SK-N-SH treated with all-trans-retinoic acid at 6 μM for 48 hours (cell line): ENCODE data around the gene DYSF.

Source experiments
- ATAC-seq: fragments of 200-7000 bp; cut with Tn5 transposase; 3 replicates; pipeline ENCODE4 v1.9.1; 2020; ENCODE audit warnings: mild to moderate bottlenecking, moderate library complexity
- ARNTL ChIP-seq: fragments of 450-650 bp; formaldehyde crosslinking; IDR thresholded peaks from 2 replicates; pipeline ENCODE4 v1.5.0; 2020; ENCODE audit warnings: low read depth, mild to moderate bottlenecking, moderate library complexity, borderline replicate concordance
- BACH2 ChIP-seq: fragments of 250-450 bp; sonication (Bioruptor Pico); IDR thresholded peaks from 2 replicates; pipeline ENCODE4 v1.9.0; 2021; ENCODE audit warnings: mild to moderate bottlenecking, borderline replicate concordance
- CSDC2 ChIP-seq: fragments of 250-450 bp; sonication (Bioruptor Pico); IDR thresholded peaks from 2 replicates; pipeline ENCODE4 v1.5.0; 2020; ENCODE audit warnings: mild to moderate bottlenecking, moderate library complexity
- CSRNP3 ChIP-seq: fragments of 250-450 bp; sonication (Bioruptor Pico); IDR thresholded peaks from 2 replicates; pipeline ENCODE4 v1.5.1; 2021; ENCODE audit warnings: mild to moderate bottlenecking, moderate library complexity
- ESRRG ChIP-seq: fragments of 250-450 bp; sonication (Bioruptor Pico); IDR thresholded peaks from 2 replicates; pipeline ENCODE4 v1.6.1; 2021; ENCODE audit warnings: mild to moderate bottlenecking
- GLIS3 ChIP-seq: fragments of 250-450 bp; sonication (Bioruptor Pico); IDR thresholded peaks from 2 replicates; pipeline ENCODE4 v1.5.0; 2020; ENCODE audit warnings: mild to moderate bottlenecking, moderate library complexity
- ISL1 ChIP-seq: fragments of 250-450 bp; sonication (Bioruptor Pico); IDR thresholded peaks from 2 replicates; pipeline ENCODE4 v2.1.2; 2022; ENCODE audit warnings: mild to moderate bottlenecking, moderate library complexity
- PATZ1 ChIP-seq: fragments of 250-450 bp; sonication (Bioruptor Pico); IDR thresholded peaks from 2 replicates; pipeline ENCODE4 v1.8.0; 2020; ENCODE audit warnings: mild to moderate bottlenecking, moderate library complexity, borderline replicate concordance
- PPARA ChIP-seq: fragments of 250-450 bp; sonication (Bioruptor Pico); IDR thresholded peaks from 2 replicates; pipeline ENCODE4 v1.5.0; 2020; ENCODE audit warnings: mild to moderate bottlenecking, borderline replicate concordance
- SNAI2 ChIP-seq: fragments of 250-450 bp; sonication (Bioruptor Pico); IDR thresholded peaks from 2 replicates; pipeline ENCODE4 v1.5.0; 2020; ENCODE audit warnings: mild to moderate bottlenecking, moderate library complexity
- TCF4 ChIP-seq: fragments of 250-450 bp; sonication (Bioruptor Pico); IDR thresholded peaks from 2 replicates; pipeline ENCODE4 v1.8.0; 2021; ENCODE audit warnings: mild to moderate bottlenecking, moderate library complexity, borderline replicate concordance
- TOX ChIP-seq: fragments of 250-450 bp; sonication (Bioruptor Pico); IDR thresholded peaks from 2 replicates; pipeline ENCODE4 v1.8.0; 2021; ENCODE audit warnings: mild to moderate bottlenecking, moderate library complexity, borderline replicate concordance
- ZC3H10 ChIP-seq: fragments of 250-450 bp; sonication (Bioruptor Pico); IDR thresholded peaks from 2 replicates; pipeline ENCODE4 v1.5.1; 2021; ENCODE audit warnings: mild to moderate bottlenecking, moderate library complexity
- ZFP3 ChIP-seq: fragments of 250-450 bp; sonication (Bioruptor Pico); IDR thresholded peaks from 2 replicates; pipeline ENCODE4 v1.5.0; 2020; ENCODE audit warnings: mild to moderate bottlenecking, moderate library complexity
- ZNF565 ChIP-seq: fragments of 450-650 bp; formaldehyde crosslinking; conservative IDR thresholded peaks from 2 replicates; pipeline ENCODE4 v1.5.0; 2020; ENCODE audit warnings: low read depth, mild to moderate bottlenecking, moderate library complexity
- ZNF70 ChIP-seq: fragments of 450-650 bp; formaldehyde crosslinking; IDR thresholded peaks from 2 replicates; pipeline ENCODE4 v1.5.0; 2020; ENCODE audit warnings: mild to moderate bottlenecking, moderate library complexity
- ZNF8 ChIP-seq: fragments of 450-650 bp; formaldehyde crosslinking; IDR thresholded peaks from 2 replicates; pipeline ENCODE4 v1.5.0; 2020; ENCODE audit warnings: mild to moderate bottlenecking, moderate library complexity
- TF ChIP-seq, protein P1 (sequence below): fragments of 250-450 bp; sonication (Bioruptor Pico); IDR thresholded peaks from 2 replicates; pipeline ENCODE4 v1.8.0; 2021; ENCODE audit warnings: low read depth, mild to moderate bottlenecking, moderate library complexity, borderline replicate concordance
- TF ChIP-seq, protein P2 (sequence below): fragments of 250-450 bp; sonication (Bioruptor Pico); IDR thresholded peaks from 2 replicates; pipeline ENCODE4 v1.5.0; 2020; ENCODE audit warnings: mild to moderate bottlenecking, moderate library complexity
- TF ChIP-seq, protein P3 (sequence below): fragments of 250-450 bp; sonication (Bioruptor Pico); IDR thresholded peaks from 2 replicates; pipeline ENCODE4 v1.5.1; 2020; ENCODE audit warnings: low read depth, mild to moderate bottlenecking, moderate library complexity

Gene DYSF

DNA sequence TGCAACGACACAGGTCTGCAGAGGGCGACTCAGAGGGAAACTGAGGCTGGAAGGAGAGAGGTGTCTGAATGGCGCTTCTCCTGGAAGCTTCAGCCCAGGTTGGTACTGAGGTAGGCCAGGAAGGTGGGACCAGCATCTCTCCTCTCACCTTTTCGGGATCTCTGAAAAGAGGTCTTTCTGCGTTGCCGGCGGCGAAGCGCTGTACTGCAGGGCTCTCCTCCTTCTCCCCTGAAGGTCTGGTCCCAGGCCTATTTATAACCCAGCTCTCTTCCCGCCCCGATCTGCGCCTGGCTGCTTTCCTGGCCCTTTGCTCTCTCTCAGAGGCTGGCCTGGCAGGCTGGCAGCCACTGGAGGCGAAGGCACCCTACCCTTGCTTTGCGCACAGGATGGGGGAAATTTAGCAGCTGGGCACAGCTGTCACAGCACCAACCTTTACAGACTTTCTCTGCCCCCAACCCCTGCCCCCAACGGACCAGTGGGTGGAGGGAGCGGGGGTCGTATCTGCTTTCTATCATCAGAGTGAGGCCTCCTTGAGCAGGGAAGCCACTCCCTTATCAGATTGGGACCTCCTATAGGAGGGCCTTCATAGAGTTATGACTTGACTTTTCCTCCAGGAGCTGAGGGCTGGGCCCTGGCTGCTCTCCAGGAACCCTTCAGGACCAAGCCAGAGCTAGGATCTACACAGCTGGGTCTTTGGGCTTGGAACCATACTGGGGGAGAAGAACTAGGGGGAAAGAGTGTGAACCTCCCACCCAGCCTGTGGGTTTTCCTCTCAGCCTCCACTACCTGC lies 1.1 kb downstream of the DYSF start (continued):
- TF ChIP-seq CSRNP3 (CRISPR knock-in tag), result no peak

DNA sequence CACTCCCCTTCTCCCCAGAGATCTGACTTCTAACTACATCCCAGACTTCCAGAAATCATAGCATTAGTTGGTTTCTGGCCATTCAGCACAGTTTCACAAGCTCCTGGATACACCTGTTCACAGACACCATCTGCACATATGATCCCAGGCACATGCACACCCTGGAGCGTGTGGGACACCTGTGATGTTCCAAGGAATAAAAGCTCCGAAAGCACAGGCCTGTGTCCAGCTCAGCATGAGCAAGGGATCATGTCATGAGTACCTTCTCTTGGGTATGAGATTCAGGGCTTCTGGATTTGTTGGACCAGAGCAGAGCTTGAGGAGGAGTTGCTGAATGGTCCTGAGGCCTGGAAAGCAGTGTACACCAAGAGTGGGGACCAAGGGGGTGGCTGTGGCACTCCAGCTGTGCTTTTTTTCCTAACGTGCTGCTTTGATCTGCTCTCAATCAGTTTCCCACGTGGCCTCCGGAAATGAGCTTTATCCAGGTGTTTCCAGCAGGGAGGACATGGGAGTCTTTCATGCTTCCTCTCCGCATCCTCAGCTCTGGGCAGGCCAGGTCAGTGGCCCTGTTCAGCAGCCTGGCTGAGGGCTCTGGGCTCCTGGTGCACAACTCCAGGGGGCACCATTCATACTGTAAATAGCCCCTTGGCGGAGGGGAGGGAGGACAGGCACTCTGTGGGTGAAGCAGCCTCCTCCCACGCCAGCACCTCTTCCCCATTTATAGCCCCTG lies 1.8 kb downstream of the DYSF start:
- TF ChIP-seq ZC3H10 (CRISPR knock-in tag) (no peak), PATZ1 (CRISPR knock-in tag) (no peak), TOX (no peak), ZNF70 (CRISPR knock-in tag) (no peak), CSDC2 (CRISPR knock-in tag) (no peak), ZFP3 (CRISPR knock-in tag) (no peak), ESRRG (CRISPR knock-in tag) (no peak), ARNTL (CRISPR knock-in tag) (no peak), CSRNP3 (CRISPR knock-in tag) (no peak), ZNF8 (no peak), GLIS3 (CRISPR knock-in tag) (no peak), TCF4 (no peak), SNAI2 (CRISPR knock-in tag) (no peak), BACH2 (CRISPR knock-in tag) (no peak), ZNF565 (CRISPR knock-in tag) (no peak), PPARA (CRISPR knock-in tag) (no peak), ISL1 (CRISPR knock-in tag) (no peak)
- TF ChIP-seq, protein P1, sequence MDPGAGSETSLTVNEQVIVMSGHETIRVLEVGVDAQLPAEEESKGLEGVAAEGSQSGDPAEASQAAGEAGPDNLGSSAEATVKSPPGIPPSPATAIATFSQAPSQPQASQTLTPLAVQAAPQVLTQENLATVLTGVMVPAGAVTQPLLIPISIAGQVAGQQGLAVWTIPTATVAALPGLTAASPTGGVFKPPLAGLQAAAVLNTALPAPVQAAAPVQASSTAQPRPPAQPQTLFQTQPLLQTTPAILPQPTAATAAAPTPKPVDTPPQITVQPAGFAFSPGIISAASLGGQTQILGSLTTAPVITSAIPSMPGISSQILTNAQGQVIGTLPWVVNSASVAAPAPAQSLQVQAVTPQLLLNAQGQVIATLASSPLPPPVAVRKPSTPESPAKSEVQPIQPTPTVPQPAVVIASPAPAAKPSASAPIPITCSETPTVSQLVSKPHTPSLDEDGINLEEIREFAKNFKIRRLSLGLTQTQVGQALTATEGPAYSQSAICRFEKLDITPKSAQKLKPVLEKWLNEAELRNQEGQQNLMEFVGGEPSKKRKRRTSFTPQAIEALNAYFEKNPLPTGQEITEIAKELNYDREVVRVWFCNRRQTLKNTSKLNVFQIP (CRISPR knock-in tag), result no peak
- TF ChIP-seq, protein P2, sequence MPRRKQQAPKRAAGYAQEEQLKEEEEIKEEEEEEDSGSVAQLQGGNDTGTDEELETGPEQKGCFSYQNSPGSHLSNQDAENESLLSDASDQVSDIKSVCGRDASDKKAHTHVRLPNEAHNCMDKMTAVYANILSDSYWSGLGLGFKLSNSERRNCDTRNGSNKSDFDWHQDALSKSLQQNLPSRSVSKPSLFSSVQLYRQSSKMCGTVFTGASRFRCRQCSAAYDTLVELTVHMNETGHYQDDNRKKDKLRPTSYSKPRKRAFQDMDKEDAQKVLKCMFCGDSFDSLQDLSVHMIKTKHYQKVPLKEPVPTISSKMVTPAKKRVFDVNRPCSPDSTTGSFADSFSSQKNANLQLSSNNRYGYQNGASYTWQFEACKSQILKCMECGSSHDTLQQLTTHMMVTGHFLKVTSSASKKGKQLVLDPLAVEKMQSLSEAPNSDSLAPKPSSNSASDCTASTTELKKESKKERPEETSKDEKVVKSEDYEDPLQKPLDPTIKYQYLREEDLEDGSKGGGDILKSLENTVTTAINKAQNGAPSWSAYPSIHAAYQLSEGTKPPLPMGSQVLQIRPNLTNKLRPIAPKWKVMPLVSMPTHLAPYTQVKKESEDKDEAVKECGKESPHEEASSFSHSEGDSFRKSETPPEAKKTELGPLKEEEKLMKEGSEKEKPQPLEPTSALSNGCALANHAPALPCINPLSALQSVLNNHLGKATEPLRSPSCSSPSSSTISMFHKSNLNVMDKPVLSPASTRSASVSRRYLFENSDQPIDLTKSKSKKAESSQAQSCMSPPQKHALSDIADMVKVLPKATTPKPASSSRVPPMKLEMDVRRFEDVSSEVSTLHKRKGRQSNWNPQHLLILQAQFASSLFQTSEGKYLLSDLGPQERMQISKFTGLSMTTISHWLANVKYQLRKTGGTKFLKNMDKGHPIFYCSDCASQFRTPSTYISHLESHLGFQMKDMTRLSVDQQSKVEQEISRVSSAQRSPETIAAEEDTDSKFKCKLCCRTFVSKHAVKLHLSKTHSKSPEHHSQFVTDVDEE, result no peak
- TF ChIP-seq, protein P3, sequence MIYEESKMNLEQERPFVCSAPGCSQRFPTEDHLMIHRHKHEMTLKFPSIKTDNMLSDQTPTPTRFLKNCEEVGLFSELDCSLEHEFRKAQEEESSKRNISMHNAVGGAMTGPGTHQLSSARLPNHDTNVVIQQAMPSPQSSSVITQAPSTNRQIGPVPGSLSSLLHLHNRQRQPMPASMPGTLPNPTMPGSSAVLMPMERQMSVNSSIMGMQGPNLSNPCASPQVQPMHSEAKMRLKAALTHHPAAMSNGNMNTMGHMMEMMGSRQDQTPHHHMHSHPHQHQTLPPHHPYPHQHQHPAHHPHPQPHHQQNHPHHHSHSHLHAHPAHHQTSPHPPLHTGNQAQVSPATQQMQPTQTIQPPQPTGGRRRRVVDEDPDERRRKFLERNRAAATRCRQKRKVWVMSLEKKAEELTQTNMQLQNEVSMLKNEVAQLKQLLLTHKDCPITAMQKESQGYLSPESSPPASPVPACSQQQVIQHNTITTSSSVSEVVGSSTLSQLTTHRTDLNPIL (CRISPR knock-in tag), result no peak
- no peak for ATAC-seq
